GM19463 (cell line): Measurements from ENCODE around the gene AP2A2.

Experiments
- ATAC-seq: cut with Tn5 transposase; IDR thresholded peaks from one replicate; pipeline ENCODE4 v1.9.1; 2021; ENCODE audit warnings: mild to moderate bottlenecking, moderate library complexity; ENCODE audit not compliant: unreplicated experiment

AP2A2 gene

GRCh38 chr11:925496-926301 lies at the start of gene AP2A2:
Gene AP2A2 (plus strand): TSS chr11:925870. CDS start chr11:926022, 152 bp downstream.
- peak; percentile 85 for ATAC-seq

- ATAC-seq, result no peak
Observed at GRCh38 chr11:876545-876944, 49.1 kb upstream of the AP2A2 start.

- no peak for ATAC-seq
Observed at GRCh38 chr11:877565-877964, 48.1 kb upstream of the AP2A2 start.

DNA sequence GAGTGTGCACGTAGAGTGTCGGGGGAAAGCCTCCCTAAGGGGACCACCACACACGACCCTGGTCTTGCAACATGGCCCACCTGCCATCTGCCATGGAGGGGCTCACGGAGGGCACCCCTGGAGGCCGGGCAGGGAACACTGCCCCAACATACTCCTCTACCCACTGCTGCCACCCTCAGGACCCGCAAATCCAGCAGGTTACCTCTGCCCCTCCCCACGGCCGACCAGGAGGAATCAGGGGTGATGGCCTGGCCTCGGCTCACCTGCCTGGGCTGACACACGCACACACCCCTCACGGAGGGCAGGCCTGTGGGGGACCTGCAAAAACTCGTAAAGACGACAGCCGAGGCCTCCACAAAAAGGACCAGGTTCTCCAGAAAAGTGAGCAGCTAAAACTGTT lies 45.2 kb upstream of the AP2A2 start:
- ATAC-seq, result no peak

GRCh38 chr11:882596-882995 lies 43.1 kb upstream of the AP2A2 start:
- no peak for ATAC-seq

GRCh38 chr11:883527-883926 lies 42.1 kb upstream of the AP2A2 start:
- no peak for ATAC-seq

DNA sequence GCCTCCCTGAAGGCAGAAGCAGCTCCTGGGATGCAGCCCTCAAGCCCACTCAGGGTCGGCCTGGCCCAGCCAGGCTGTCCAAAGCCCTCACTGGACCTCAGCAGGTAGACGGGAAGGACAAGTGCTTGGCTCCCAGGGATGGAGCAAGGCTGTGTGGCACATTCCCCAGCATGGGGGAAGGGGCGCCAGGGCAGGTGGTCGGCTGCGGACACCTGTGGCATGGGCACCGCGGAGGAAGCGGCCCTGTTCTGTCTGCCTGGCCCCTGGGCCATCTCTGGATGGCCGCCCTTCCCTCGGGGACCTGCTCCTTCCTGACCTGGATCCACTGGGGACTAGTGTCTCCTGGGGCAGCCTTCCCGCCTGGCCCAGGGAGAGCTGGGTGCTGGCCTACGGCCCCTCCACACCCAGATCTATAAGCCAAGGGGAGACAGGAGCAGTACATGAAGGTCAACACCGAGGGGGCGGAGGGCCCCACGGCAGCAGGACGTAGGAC lies 41.0 kb upstream of the AP2A2 start:
- no peak for ATAC-seq

GRCh38 chr11:886568-886967 lies 39.1 kb upstream of the AP2A2 start:
- ATAC-seq, result no peak

DNA sequence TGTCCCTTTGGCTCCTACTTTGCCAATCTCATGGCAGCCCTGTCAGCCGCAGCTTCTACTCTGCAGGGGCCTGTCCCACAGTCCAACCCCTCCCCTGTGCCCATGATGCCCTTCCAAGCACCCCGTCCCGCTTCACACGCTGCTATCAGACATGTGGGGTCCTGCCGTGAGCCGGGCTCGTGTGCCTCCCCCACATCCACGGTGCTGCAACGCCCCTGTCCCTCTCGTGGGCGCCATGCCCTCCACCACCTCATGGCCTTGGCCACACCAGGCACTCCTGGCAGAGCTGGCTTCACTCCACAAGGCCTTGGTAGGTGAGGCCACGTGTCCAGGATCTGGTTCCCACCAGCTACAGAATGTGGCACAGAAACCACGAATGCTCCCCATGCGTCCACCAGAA lies 38.1 kb upstream of the AP2A2 start:
- ATAC-seq, result no peak

DNA sequence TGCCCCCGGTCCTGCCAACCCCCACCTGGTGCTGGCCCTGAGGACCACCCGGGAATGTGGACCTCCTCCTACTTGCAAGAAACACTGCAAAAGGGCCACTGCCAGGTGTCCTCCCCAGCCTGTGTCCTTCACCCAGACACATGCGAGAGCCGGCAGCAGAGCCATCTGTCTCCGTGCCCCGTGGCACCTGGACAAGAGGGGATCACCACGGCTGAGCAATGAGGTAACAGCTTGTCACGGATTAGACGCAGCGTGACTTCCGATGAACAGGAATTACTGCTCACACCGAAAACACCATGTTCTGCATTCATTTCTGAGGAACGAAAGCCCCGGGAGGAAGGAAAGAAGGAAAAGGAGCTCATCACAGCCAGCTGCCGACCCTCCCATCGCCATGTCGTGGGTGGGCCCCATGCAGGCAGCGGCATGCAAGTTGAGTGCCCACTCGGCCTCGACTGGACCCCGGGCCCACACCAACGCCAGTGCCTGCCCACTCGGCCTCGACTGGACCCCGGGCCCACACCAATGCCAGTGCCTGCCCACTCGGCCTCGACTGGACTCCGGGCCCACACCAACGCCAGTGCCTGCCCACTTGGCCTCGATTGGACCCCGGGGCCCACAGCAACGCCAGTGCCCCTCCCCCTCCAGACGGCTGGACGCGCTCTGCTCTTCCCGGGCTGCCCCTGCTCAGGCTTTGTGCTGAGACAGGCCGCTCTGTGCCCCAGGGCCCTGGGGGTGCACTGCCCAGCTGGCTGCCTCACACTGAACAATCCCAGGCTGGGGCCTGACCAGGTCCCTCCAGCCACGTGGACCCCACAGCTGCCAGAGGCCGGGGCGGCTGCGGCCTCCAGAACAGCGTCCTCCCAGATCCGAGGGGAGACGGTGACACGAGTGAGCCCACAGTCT lies 37.1 kb upstream of the AP2A2 start:
- no peak for ATAC-seq

DNA sequence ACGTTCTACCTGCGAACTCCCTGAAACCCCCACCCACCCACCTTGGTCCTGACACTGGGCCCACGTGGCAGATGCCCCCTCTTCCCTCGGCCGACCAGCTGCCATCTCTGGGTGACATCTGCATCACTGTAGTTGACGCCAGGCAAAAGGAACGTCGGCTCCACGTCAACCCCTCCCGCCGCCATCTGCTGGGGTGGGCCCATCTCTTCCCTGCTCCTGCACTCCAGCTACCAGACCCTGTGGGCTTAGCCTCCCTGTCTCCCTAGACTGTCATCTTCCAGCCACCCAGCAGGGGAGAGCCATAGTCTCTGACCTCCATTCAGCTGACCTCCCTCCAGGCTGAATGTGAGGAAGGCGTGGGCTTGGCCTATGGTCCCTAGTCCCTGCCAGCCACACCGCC lies 36.4 kb upstream of the AP2A2 start:
- ATAC-seq, result no peak

GRCh38 chr11:889687-890475 lies 35.8 kb upstream of the AP2A2 start:
- ATAC-seq, result no peak

GRCh38 chr11:890794-891540 lies 34.7 kb upstream of the AP2A2 start:
- no peak for ATAC-seq

GRCh38 chr11:893008-893654 lies 32.5 kb upstream of the AP2A2 start:
- no peak for ATAC-seq

DNA sequence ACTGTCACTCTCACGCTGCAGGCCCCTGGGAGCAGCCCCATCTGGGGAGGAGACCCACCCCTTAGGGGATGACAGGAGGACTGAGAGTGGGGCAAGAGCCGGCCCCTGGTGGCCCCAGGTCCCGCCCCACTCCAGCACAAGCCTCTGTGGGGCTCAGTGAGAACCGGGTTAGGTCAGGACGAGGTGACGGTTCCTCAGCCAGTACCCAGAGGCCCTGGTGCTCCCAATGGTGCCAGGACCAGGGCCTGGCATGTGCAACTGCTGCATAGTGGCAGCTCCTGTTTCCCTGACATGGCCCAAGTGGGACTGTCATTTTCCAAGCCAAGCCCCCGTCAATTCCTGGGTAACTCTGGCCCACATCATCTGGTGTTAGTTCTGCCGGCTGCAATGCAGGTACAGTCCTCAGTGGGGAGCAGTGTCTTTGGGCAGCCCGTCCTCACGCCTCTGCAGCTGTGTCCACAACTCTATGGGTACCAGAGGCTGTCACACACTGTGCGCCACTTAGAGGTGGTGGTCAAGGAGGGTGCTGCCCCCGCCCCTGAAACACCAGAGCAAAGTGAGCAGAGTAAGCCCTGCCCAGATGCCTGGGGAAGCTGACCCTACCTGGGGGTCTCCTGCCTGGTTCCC lies 31.0 kb upstream of the AP2A2 start:
- ATAC-seq, result no peak

DNA sequence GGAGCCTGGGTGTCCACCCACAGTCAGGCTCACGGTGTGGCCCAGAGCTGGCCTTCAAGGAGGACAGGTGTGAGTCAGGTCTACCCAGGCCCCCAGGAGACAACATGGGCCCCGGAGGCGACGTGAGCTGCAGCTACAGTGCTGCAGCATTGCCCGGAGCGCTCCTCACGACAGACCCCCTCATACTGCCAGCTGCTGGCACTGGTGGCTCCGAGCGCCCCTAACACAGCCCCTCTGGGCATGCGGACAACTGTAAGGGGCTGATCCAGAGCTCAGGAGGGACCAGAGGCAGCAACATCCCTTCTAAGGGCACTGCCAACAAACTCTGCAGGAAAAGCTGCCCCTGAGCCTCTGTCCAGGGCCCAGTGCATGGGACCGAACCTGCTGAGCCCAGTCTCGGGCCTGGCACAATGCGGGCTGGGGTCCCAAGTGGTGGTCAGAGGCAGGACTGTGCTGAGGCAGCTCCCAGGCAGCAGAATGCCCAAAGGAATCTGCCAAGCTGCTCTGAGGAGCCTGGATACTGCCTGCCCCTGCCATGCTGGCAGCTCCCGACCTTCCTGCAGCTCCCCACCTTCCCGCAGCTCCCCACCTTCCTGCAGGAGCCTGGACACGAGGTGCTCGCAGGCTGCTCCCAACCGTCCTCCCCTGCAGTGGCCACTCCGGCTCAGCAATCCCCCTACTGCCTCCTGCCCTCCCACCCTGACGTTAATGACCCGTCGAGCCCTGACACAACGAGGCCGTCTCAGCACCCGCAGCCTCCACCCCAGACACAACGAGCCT lies 30.1 kb upstream of the AP2A2 start:
- ATAC-seq, result no peak

GRCh38 chr11:897253-898142 lies 28.2 kb upstream of the AP2A2 start:
- no peak for ATAC-seq

DNA sequence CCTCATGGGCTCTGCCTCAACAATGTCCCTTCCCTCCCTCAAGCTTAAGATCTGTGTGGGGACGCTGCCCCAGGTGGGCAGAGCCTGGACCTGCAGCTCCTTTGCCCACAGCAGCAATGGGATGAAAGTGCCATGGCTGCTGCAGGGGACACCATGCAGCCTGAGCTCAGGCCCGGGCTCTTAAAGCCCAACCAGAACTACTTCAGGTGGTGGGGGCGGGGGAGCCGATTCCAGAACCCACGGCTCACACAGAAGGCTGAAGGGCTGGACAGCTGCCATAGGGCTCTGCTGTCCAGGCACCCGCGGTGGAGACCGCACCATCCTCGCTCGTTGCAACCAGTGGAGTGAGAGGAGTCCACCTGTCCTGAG lies 27.5 kb upstream of the AP2A2 start:
- no peak for ATAC-seq
